Omental fat pad (tissue), 4 donors: ENCODE data around the gene RBMX2. TPM values are rescaled to one million over a fixed set of nuclear protein-coding genes. Genes with fewer than 3 reads are reported as not detected.

ENCODE experiments used
- ATAC-seq: fragments of 150-250 bp; one replicate; pipeline ENCODE4 v1.9.1; 2016; ENCODE audit warnings: mild to moderate bottlenecking, moderate library complexity; ENCODE audit not compliant: low FRiP score
- DNase-seq: peaks from one replicate; pipeline ENCODE4 v3.0.0-alpha.2; 2019; ENCODE audit warnings: low spot score
- total RNA-seq, 4 donors: library from RNA; depleted of rRNA; stranded (reverse); fragments of >200 nt; gene quantifications; one replicate each; pipeline ENCODE4 v1.1.0, GENCODE V29; 2016
- TF ChIP-seq, protein P1 (sequence below), 3 donors: fragments of 450-650 bp; IDR thresholded peaks; one replicate each; pipeline ENCODE4 v1.5.1; 2016 to 2017; ENCODE audit warnings: antibody characterized with exemption in 3 of 3, mild to moderate bottlenecking in 3 of 3, moderate library complexity in 2 of 3

The RBMX2 gene
- total RNA-seq, 4 donors from 2014 or later: 10.6 to 18.9 (median 12.1) TPM

DNA sequence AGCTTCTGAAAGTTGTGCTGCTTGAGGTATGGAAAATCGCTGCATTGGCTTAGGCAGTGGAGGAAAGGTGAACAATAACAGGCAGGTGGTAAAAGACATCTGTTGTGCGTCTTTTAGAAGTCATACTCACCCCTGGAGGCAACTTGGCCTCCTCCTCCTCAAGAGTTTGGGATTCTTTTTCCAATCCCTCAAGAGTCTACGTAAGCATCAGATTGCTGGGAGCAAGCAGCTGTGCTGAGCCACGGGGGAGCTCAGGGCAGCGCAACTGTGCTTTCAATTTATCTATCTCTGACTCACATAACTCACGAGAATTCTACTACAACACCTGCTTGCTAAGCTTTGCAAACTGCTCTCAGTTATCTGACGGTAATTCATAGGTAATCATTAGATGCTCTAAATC lies 6.4 kb upstream of the RBMX2 start:
- no peak for ATAC-seq

DNA sequence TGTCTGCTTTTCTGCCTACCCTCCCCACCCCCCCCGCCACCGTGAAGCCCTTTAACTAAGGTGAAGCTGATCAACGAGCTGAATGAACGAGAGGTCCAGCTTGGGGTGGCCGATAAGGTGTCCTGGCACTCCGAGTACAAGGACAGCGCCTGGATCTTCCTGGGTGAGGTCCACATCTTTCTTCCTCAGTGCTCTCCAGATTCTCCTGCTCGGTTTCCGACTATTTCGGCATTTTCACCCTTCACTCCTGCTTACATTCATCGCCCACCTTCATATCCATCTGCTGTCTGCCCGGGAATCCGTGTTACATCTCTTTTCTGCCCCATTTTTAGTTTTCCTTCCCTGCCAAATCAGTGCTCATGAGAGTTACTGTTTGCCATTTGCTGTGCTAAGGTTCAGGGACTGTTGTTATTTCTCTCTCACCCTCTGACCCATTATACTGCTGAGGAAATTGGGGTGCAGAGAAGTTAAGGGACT lies 459 bp downstream of the RBMX2 start:
- TF ChIP-seq, protein P1, sequence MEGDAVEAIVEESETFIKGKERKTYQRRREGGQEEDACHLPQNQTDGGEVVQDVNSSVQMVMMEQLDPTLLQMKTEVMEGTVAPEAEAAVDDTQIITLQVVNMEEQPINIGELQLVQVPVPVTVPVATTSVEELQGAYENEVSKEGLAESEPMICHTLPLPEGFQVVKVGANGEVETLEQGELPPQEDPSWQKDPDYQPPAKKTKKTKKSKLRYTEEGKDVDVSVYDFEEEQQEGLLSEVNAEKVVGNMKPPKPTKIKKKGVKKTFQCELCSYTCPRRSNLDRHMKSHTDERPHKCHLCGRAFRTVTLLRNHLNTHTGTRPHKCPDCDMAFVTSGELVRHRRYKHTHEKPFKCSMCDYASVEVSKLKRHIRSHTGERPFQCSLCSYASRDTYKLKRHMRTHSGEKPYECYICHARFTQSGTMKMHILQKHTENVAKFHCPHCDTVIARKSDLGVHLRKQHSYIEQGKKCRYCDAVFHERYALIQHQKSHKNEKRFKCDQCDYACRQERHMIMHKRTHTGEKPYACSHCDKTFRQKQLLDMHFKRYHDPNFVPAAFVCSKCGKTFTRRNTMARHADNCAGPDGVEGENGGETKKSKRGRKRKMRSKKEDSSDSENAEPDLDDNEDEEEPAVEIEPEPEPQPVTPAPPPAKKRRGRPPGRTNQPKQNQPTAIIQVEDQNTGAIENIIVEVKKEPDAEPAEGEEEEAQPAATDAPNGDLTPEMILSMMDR (IDR thresholded peaks at IDR 0.05): no peak
- no peak for DNase-seq
- peak; percentile 12 for ATAC-seq

More for the DNA sequence above, 6.4 kb upstream of the RBMX2 start:
- DNase-seq: no peak
- TF ChIP-seq, protein P1 (IDR thresholded peaks at IDR 0.05): no peak

DNA sequence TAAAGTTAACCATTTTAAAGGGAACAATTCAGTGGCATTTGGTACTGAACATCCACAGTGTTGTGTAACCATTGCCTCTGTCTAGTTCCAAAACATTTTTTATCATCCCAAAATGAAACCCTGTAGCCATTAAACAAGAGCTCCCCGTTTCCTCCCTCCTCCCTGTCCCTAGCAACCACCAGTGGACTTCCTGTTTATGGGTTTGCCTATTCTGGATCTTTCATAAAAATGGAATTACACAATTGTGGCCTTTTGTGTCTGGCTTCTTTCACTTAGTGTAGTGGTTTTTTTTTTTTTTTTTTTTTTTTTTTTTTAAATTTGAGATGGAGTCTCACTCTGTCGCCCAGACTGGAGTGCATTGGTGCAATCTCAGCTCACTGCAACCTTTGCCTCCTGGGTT lies 11.6 kb downstream of the RBMX2 start:
- DNase-seq: no peak
- TF ChIP-seq, protein P1 (IDR thresholded peaks at IDR 0.05): no peak
- ATAC-seq: no peak

DNA sequence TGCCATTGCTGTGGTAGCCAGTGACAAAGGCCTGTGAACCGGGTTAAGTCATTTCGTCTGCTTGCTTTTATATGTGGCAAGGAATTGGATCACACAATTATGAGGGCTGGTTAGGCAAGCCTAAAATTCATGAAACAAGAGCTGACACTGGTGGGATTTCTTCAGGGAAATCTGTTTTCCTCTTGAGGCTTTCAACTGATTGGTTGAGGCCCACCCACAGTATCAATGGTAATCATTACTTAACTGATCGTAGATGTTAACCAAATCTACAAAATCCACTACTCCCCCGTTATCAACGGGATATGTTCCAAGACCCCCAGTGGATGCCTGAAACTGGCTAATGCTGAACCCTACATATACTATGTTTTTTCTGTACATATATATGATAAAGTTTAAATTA lies 13.0 kb downstream of the RBMX2 start:
- TF ChIP-seq, protein P1 (IDR thresholded peaks at IDR 0.05): no peak
- DNase-seq (no peak), ATAC-seq (no peak)

DNA sequence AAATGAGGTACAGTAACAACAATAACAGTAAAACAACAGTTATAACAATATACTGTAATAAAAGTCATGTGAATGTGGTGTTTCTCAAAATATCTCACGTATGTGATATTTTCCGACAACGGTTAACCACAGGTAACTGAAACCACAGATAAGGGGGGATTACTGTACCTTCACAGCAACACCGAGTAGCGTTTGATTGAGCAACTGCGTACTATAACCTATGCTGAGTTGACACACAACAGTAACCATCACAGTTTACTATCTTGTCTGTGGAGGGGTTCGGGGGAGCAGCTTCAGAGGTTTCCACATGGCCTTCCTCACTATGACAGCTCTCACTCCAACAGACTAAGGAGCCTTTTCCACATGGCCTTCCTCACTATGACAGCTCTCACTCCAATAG lies 13.4 kb downstream of the RBMX2 start:
- TF ChIP-seq, protein P1 (IDR thresholded peaks at IDR 0.05): no peak
- ATAC-seq: no peak
- DNase-seq: no peak

DNA sequence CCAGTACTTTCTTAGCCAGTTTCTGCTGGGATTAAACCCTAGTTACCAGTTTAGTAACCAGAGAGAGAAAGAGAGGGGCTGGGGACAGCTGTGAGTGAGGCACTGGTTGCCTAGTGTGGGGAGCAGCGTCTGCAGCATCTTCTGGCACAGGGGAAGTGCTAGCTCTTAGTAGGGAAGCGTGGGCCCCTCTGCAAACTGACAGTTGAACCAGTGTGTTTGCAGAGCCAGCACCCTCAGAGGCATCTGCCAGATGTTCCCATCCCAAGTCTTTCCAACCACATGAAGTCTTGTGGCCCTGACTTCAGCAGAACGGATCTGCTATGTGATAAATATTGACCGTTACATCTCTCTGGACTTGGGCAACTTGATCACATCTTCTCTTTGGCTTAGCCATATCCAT lies 15.0 kb downstream of the RBMX2 start:
- TF ChIP-seq, protein P1 (IDR thresholded peaks at IDR 0.05): no peak
- no peak for ATAC-seq
- no peak for DNase-seq

DNA sequence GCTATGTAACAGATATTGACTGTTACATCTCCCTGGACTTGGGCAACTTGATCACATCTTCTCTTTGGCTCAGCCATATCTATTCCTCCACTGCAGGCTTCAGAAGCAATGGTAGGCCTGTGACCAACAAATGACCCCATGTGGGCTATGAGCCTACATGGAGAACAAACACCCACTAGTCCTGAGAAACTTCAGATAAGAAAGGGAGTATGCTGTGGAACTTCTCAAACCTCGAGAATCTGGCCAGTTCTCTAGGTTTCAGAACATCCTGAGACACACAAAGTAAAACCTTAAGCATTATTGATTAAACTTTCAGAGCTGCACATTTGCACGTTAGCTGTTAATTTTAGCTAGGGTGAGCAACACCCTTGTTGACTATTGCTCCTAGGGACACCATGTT lies 16.3 kb downstream of the RBMX2 start:
- DNase-seq (no peak), ATAC-seq (no peak)
- TF ChIP-seq, protein P1 (IDR thresholded peaks at IDR 0.05): no peak
